ENCODE data around the gene IL1RAPL1. TPM values are rescaled to one million over a fixed set of nuclear protein-coding genes. Genes with fewer than 3 reads are reported as not detected.

Gene IL1RAPL1
- total RNA-seq, 4 donors from 2014 or later: 0.78 TPM; not detected in 3

DNA sequence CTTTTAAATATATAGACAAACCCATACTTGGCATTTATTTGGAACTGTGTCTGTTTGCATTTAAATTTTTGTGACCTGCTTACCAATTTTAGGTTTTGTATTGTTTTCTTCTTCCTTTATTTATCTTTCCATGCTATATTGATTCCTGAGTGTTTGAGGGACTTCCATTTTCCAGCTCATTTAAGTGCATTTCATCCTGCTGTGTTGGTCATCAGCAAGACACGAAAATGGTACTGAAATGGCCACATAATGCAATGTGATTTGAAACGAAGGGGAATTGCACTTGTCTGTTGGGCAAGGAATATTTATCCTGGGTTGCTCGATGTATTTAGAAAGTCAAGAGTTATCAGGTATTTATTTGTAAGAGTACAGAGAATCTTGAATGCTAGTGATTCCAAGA is 1103.8 kb downstream of the IL1RAPL1 start:
- H3K27ac ChIP-seq: no peak overlapping the region
- no peak for DNase-seq
- no peaks in the 10 kb centered on the region for H3K36me3 ChIP-seq
- 77 to 93% methylated on average over 3 of the region's 3 CpGs for WGBS, 2 donors
- H3K27me3 ChIP-seq: no peaks in the 10 kb centered on the region
- no peak overlapping the region for H3K4me3 ChIP-seq (replicated peaks in 1 of 3)
- intact Hi-C loops (cut with DNase I): no loop called here
- H3K9me3 ChIP-seq: no peaks in the 10 kb centered on the region
- TF ChIP-seq POLR2A (IDR thresholded peaks at IDR 0.05): no peak
- TF ChIP-seq, protein P1, sequence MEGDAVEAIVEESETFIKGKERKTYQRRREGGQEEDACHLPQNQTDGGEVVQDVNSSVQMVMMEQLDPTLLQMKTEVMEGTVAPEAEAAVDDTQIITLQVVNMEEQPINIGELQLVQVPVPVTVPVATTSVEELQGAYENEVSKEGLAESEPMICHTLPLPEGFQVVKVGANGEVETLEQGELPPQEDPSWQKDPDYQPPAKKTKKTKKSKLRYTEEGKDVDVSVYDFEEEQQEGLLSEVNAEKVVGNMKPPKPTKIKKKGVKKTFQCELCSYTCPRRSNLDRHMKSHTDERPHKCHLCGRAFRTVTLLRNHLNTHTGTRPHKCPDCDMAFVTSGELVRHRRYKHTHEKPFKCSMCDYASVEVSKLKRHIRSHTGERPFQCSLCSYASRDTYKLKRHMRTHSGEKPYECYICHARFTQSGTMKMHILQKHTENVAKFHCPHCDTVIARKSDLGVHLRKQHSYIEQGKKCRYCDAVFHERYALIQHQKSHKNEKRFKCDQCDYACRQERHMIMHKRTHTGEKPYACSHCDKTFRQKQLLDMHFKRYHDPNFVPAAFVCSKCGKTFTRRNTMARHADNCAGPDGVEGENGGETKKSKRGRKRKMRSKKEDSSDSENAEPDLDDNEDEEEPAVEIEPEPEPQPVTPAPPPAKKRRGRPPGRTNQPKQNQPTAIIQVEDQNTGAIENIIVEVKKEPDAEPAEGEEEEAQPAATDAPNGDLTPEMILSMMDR (IDR thresholded peaks at IDR 0.05): no peak
- no peaks in the 10 kb centered on the region for H3K4me1 ChIP-seq

DNA sequence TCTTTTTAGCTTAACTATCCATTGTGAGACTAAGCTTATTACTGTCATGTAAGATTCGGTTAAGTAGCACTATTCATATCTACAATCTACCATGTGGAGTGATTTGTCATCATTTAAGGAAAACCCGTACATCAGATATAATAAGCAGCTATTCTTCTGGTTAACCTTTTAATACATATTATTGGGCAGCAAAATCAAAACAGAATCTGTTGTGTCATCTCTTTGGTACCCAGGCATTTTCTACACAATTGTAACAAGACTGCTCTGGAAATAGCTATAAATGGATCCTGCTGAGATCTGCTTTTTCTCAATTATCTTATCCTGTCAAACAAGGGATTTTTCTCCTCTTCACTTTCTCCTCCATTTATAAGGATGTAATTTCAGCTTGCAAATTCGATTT is 1106.7 kb downstream of the IL1RAPL1 start:
- 80 to 87% methylated on average over 3 of the region's 3 CpGs for WGBS, 2 donors
- Histone ChIP-seq H3K9me3 (no peaks in the 10 kb centered on the region), H3K4me1 (no peaks in the 10 kb centered on the region), H3K4me3 (replicated peaks in 1 of 3) (no peak overlapping the region), H3K36me3 (no peaks in the 10 kb centered on the region), H3K27ac (no peak overlapping the region), H3K27me3 (no peaks in the 10 kb centered on the region)
- intact Hi-C loops (cut with DNase I): no loop called here
- TF ChIP-seq, protein P1 (IDR thresholded peaks at IDR 0.05): no peak
- TF ChIP-seq POLR2A (IDR thresholded peaks at IDR 0.05): no peak
- no peak for DNase-seq

- 32 to 41% methylated on average over 1 of the region's 1 CpG for WGBS, 2 donors
- no peak for TF ChIP-seq POLR2A (IDR thresholded peaks at IDR 0.05)
- TF ChIP-seq, protein P1 (IDR thresholded peaks at IDR 0.05): no peak
- Histone ChIP-seq H3K4me1 (no peaks in the 10 kb centered on the region), H3K4me3 (replicated peaks in 1 of 3) (no peak overlapping the region), H3K9me3 (no peaks in the 10 kb centered on the region), H3K27me3 (no peaks in the 10 kb centered on the region), H3K27ac (no peak overlapping the region), H3K36me3 (no peaks in the 10 kb centered on the region)
- intact Hi-C loops (cut with DNase I): no loop called here
- no peak for DNase-seq
Observed at GRCh38 chrX:29699239-29699638, 1112.0 kb downstream of the IL1RAPL1 start.

DNA sequence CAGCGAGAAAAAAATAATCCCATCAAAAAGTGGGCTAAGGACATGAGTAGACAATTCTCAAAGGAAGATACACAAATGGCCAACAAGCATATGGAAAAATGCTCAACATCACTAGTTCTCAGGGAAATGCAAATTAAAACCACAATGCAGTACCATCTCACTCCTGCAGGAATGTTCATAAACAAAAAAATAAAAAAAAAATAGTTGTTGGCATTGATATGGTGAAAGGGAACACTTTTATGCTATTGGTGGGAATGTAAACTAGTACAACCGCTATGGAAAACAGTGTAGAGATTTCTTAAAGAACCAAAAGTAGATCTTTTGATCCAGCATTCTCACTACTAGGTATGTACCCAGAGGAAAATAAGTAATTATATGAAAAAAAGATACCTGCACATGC is 1119.8 kb downstream of the IL1RAPL1 start:
- no peaks in the 10 kb centered on the region for H3K9me3 ChIP-seq
- WGBS, 2 donors: 91 to 93% methylated on average over 2 of the region's 2 CpGs
- no peak for DNase-seq
- H3K4me1 ChIP-seq: no peaks in the 10 kb centered on the region
- TF ChIP-seq POLR2A (IDR thresholded peaks at IDR 0.05): no peak
- TF ChIP-seq, protein P1 (IDR thresholded peaks at IDR 0.05): no peak
- no peak overlapping the region for H3K27ac ChIP-seq
- H3K4me3 ChIP-seq (replicated peaks in 1 of 3): no peak overlapping the region
- no peaks in the 10 kb centered on the region for H3K27me3 ChIP-seq
- H3K36me3 ChIP-seq: no peaks in the 10 kb centered on the region
- intact Hi-C loops (cut with DNase I): no loop called here

DNA sequence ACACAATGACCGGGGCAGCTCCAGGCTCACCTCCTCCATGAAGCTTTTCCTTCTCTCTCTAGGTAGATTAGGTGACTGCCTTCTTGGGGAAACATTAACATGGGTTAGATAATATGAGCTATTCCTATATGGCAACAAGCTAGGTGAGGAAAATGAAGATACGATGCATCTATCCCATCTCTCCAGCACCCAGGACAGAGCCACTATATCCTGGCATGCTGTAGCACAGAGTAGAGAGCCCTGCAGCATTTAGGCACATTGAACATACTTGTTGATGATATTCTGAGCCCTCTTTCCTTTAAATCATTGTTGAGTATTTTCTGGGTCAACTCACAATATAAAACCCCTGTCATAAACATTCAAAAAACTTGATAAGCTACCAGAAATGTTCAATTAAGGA is 1133.9 kb downstream of the IL1RAPL1 start:
- H3K36me3 ChIP-seq: no peaks in the 10 kb centered on the region
- no peak for DNase-seq
- WGBS, 2 donors: 86 to 100% methylated on average over 2 of the region's 2 CpGs
- H3K27ac ChIP-seq: no peak overlapping the region
- H3K4me3 ChIP-seq (replicated peaks in 1 of 3): no peak overlapping the region
- TF ChIP-seq, protein P1 (IDR thresholded peaks at IDR 0.05): no peak
- TF ChIP-seq POLR2A (IDR thresholded peaks at IDR 0.05): no peak
- intact Hi-C loops (cut with DNase I): no loop called here
- H3K9me3 ChIP-seq: no peaks in the 10 kb centered on the region
- no peaks in the 10 kb centered on the region for H3K27me3 ChIP-seq
- H3K4me1 ChIP-seq: no peaks in the 10 kb centered on the region

All from thyroid gland (tissue), 4 donors.